K562 (cell line): ENCODE results near the gene ANAPC16. TPM values are rescaled to one million over a fixed set of nuclear protein-coding genes. Genes with fewer than 3 reads are reported as not detected.

Source experiments
- ARID3B ChIP-seq: fragments of 250-450 bp; sonication (Bioruptor Pico); IDR thresholded peaks from 2 replicates; pipeline ENCODE4 v1.4.0; 2020; ENCODE audit warnings: borderline replicate concordance
- CBFA2T2 ChIP-seq: fragments of 450-650 bp; conservative IDR thresholded peaks from 2 replicates; pipeline ENCODE4 v1.6.1; 2017; ENCODE audit warnings: mild to moderate bottlenecking
- CHCHD3 ChIP-seq: fragments of 250-450 bp; sonication (Bioruptor Pico); IDR thresholded peaks from 2 replicates; pipeline ENCODE4 v2.1.2; 2022; ENCODE audit warnings: mild to moderate bottlenecking
- EP300 ChIP-seq: IDR thresholded peaks from 2 replicates; pipeline ENCODE4 v1.6.1; 2012; ENCODE audit warnings: low read length, improper control_type of control experiment
- EP400 ChIP-seq: fragments of 450-650 bp; IDR thresholded peaks from 2 replicates; pipeline ENCODE4 v1.6.1; 2017; ENCODE audit warnings: antibody characterized with exemption, mild to moderate bottlenecking, moderate library complexity
- ESRRB ChIP-seq: fragments of 250-450 bp; sonication (Bioruptor Pico); IDR thresholded peaks from 2 replicates; pipeline ENCODE4 v1.5.0; 2020; ENCODE audit warnings: mild to moderate bottlenecking, moderate library complexity, borderline replicate concordance
- EZH2 ChIP-seq: IDR thresholded peaks from 2 replicates; pipeline ENCODE4 v1.6.1; 2012; ENCODE audit warnings: low read depth, mild to moderate bottlenecking, inconsistent platforms, low read length, borderline replicate concordance
- HDAC2 ChIP-seq: fragments of 450-650 bp; IDR thresholded peaks from 2 replicates; pipeline ENCODE4 v1.6.1; 2016; ENCODE audit warnings: mild to moderate bottlenecking
- IRF9 ChIP-seq: fragments of 450-650 bp; IDR thresholded peaks from 2 replicates; pipeline ENCODE4 v1.6.1; 2016; ENCODE audit warnings: missing biosample characterization, missing genetic modification characterization
- KLF10 ChIP-seq: fragments of 250-450 bp; sonication (Bioruptor Pico); IDR thresholded peaks from 2 replicates; pipeline ENCODE4 v1.6.1; 2021; ENCODE audit warnings: matching md5 sums
- MAFK ChIP-seq: IDR thresholded peaks from 2 replicates; pipeline ENCODE4 v1.6.1; 2011; ENCODE audit warnings: low read length, improper control_type of control experiment
- MCM7 ChIP-seq, 2 experiments: fragments of 450-650 bp; IDR thresholded peaks; 2 replicates each; pipeline ENCODE4 v1.6.1; 2016 to 2018
- NFATC3 ChIP-seq: fragments of 450-650 bp; IDR thresholded peaks from 2 replicates; pipeline ENCODE4 v1.6.1; 2017; ENCODE audit warnings: mild to moderate bottlenecking
- NFXL1 ChIP-seq: fragments of 450-650 bp; formaldehyde crosslinking; IDR thresholded peaks from 2 replicates; pipeline ENCODE4 v1.4.0; 2021; ENCODE audit warnings: mild to moderate bottlenecking
- SREBF2 ChIP-seq: sonication (generic); formaldehyde crosslinking; IDR thresholded peaks from 2 replicates; pipeline ENCODE4 v1.4.0; 2020; ENCODE audit warnings: mild to moderate bottlenecking, missing genetic modification reagents
- SRF ChIP-seq, 2 experiments: fragments of 250-450, 450-650 bp in 1 of 2; sonication (Bioruptor Pico) in 1 of 2; sonication (generic) in 1 of 2; formaldehyde crosslinking; IDR thresholded peaks; 2 replicates each; pipeline versions ENCODE4 v1.5.0 to v1.5.1; 2020 to 2022; ENCODE audit warnings: mild to moderate bottlenecking in 1 of 2, missing genetic modification reagents in 1 of 2
- SRSF7 ChIP-seq: fragments of 200-400 bp; formaldehyde crosslinking; optimal IDR thresholded peaks from 2 replicates; pipeline ENCODE3; 2017; ENCODE audit warnings: mild to moderate bottlenecking, low read depth, low read length
- TEAD2 ChIP-seq: fragments of 450-650 bp; IDR thresholded peaks from 2 replicates; pipeline ENCODE4 v1.6.1; 2016; ENCODE audit warnings: missing genetic modification characterization, control low read depth, missing compliant biosample characterization
- TRIM24 ChIP-seq, 2 experiments: fragments of 450-650 bp; IDR thresholded peaks; 2 replicates each; pipeline ENCODE4 v1.6.1; 2016
- WHSC1 ChIP-seq: IDR thresholded peaks from one replicate; pipeline ENCODE4 v1.6.1; 2012; ENCODE audit warnings: low read length, control low read depth, inconsistent platforms
- ZBTB1 ChIP-seq: sonication (generic); formaldehyde crosslinking; IDR thresholded peaks from 2 replicates; pipeline ENCODE4 v1.8.1; 2023; ENCODE audit warnings: missing genetic modification reagents, low read depth, mild to moderate bottlenecking, borderline replicate concordance
- ZBTB7A ChIP-seq: IDR thresholded peaks from 2 replicates; pipeline ENCODE4 v1.6.1; 2011; ENCODE audit warnings: low read depth, mild to moderate bottlenecking, low read length, moderate library complexity, borderline replicate concordance; ENCODE audit not compliant: control insufficient read depth
- ZBTB8A ChIP-seq: fragments of 450-650 bp; IDR thresholded peaks from 2 replicates; pipeline ENCODE4 v1.6.1; 2018; ENCODE audit warnings: mild to moderate bottlenecking, moderate library complexity; ENCODE audit not compliant: partially characterized antibody
- ZFP91 ChIP-seq: sonication (generic); formaldehyde crosslinking; IDR thresholded peaks from 2 replicates; pipeline ENCODE4 v1.8.0; 2022; ENCODE audit warnings: mild to moderate bottlenecking, missing genetic modification reagents
- ZNF408 ChIP-seq: fragments of 250-450 bp; sonication (Bioruptor Pico); IDR thresholded peaks from 2 replicates; pipeline ENCODE4 v1.4.0; 2020; ENCODE audit warnings: low read depth, mild to moderate bottlenecking, moderate library complexity
- ZNF717 ChIP-seq: fragments of 250-450 bp; sonication (Bioruptor Pico); IDR thresholded peaks from 2 replicates; pipeline ENCODE4 v1.5.0; 2021
- ZNF76 ChIP-seq: fragments of 250-450 bp; sonication (Bioruptor Pico); IDR thresholded peaks from 2 replicates; pipeline ENCODE4 v1.4.0; 2020; ENCODE audit warnings: mild to moderate bottlenecking, moderate library complexity, borderline replicate concordance
- ZNF780A ChIP-seq: fragments of 250-450 bp; sonication (Bioruptor Pico); IDR thresholded peaks from 2 replicates; pipeline ENCODE4 v1.5.0; 2021; ENCODE audit warnings: mild to moderate bottlenecking
- polyA plus RNA-seq, 8 experiments: library from polyadenylated mRNA; depleted of rRNA in 4 of 8; stranded (reverse) in 5 of 8; unstranded in 3 of 8; fragments of >200 nt; fragmentation: Nextera tagmentation in 2 of 8; fragmentation: Illumina TruSeq in 1 of 8; extraction: Ambion mirVana in 2 of 8; extraction: Trizol in 1 of 8; gene quantifications; 2 replicates each; pipeline versions ENCODE4 v1.2.1 to v1.2.3, GENCODE V29; 2011 to 2014; ENCODE audit warnings: inconsistent platforms in 1 of 8, missing spikeins in 1 of 8
- total RNA-seq, 7 experiments: library from RNA; depleted of rRNA in 6 of 7; stranded (reverse); fragments of >200 nt in 6 of 7; fragmentation: Illumina TruSeq in 2 of 7; extraction: Trizol in 2 of 7; gene quantifications; 2 replicates each; pipeline versions ENCODE4 v1.2.1 to v1.2.3, GENCODE V29; 2011 to 2021; ENCODE audit warnings: low replicate concordance in 1 of 7

The ANAPC16 gene
- total and polyA plus RNA-seq, 9 of the 15 experiments (the other 6 are each of a cell fraction or from before 2014, with no cell fraction given): 42.6 to 208 (median 108) TPM

- TF ChIP-seq NFXL1 (CRISPR knock-in tag) (peak; percentile 69; the same call in 1 of the 2 replicates), EZH2 (no peak), ZNF408 (CRISPR knock-in tag) (no peak), ZNF76 (no peak), TRIM24 (IDR thresholded peaks at IDR 0.05) (no peak), TEAD2 (tag) (no peak), HDAC2 (0 out of 2 replicates have a peak, but pooled peaks have one; percentile 16), KLF10 (CRISPR knock-in tag) (peak; percentile 51; the same call in 1 of the 2 replicates), CHCHD3 (CRISPR knock-in tag) (no peak), SRF (CRISPR knock-in tag; IDR thresholded peaks at IDR 0.05) (peak in 1 of 2 experiments; percentile 69; a peak in 1 of 4 replicates), ARID3B (CRISPR knock-in tag) (no peak), ZNF717 (CRISPR knock-in tag) (no peak), MAFK (0 out of 2 replicates have a peak, but pooled peaks have one; percentile 21), ZBTB8A (no peak), CBFA2T2 (no peak), EP300 (no peak), WHSC1 (no peak), ZFP91 (CRISPR knock-in tag) (no peak), SRSF7 (no peak), ESRRB (no peak), MCM7 (IDR thresholded peaks at IDR 0.05) (0 out of 4 replicates have a peak, but pooled peaks of 1 of the 2 experiments have one; percentile 29), ZBTB1 (peak; percentile 68), IRF9 (no peak), ZBTB7A (no peak; the same call in 1 of the 2 replicates), SREBF2 (CRISPR knock-in tag) (no peak), NFATC3 (0 out of 2 replicates have a peak, but pooled peaks have one; percentile 17), ZNF780A (0 out of 2 replicates have a peak, but pooled peaks have one; percentile 18), EP400 (no peak)
Measured at GRCh38 chr10:72275351-72276012, 59.7 kb downstream of the ANAPC16 start (continued).
